Ovary (tissue), 9 donors: ENCODE results near the gene PPWD1. TPM values are rescaled to one million over a fixed set of nuclear protein-coding genes. Genes with fewer than 3 reads are reported as not detected.
A peak's percentile ranks its signal among the peaks of the same experiment; 100 is the strongest.

Experiments
- DNase-seq, 5 donors: peaks; one replicate each; pipeline ENCODE4 v3.0.0-alpha.2; 2019 to 2020
- H3K27ac ChIP-seq, 2 donors: fragments of 200-600 bp; one replicate each; pipeline versions ENCODE4 v1.5.1 to v1.8.0; 2019 to 2022
- H3K27me3 ChIP-seq: fragments of 200-600 bp; one replicate; pipeline ENCODE4 v1.8.0; 2022
- H3K36me3 ChIP-seq: fragments of 200-600 bp; sonication (generic); one replicate; pipeline ENCODE4 v1.5.1; 2019
- H3K4me1 ChIP-seq: one replicate; pipeline ENCODE4 v1.8.1; 2013; ENCODE audit warnings: mild to moderate bottlenecking, moderate library complexity; ENCODE audit not compliant: insufficient read depth
- H3K4me3 ChIP-seq: fragments of 200-600 bp; sonication (generic); one replicate; pipeline ENCODE4 v1.5.1; 2017
- H3K9me3 ChIP-seq, 2 donors: fragments of 200-600 bp in 1 of 2; sonication (generic) in 1 of 2; one replicate each; pipeline versions ENCODE4 v1.5.1 to v1.8.1; 2013 to 2019; ENCODE audit warnings: mild to moderate bottlenecking in 1 of 2, moderate library complexity in 1 of 2
- CTCF ChIP-seq, 3 donors: fragments of 450-650 bp in 2 of 3; fragments of 200-600 bp in 1 of 3; IDR thresholded peaks; one replicate each; pipeline versions ENCODE4 v1.5.1 to v1.8.0; 2016 to 2022; ENCODE audit warnings: antibody characterized with exemption in 3 of 3, mild to moderate bottlenecking in 1 of 3
- EP300 ChIP-seq: sonication (generic); formaldehyde crosslinking; IDR thresholded peaks from one replicate; pipeline ENCODE4 v1.6.1; 2017; ENCODE audit warnings: antibody characterized with exemption
- POLR2A ChIP-seq: fragments of 450-650 bp; IDR thresholded peaks from one replicate; pipeline ENCODE4 v1.6.1; 2017; ENCODE audit warnings: antibody characterized with exemption, mild to moderate bottlenecking, moderate library complexity
- WGBS, 3 donors: extraction: QIAGEN DNeasy Blood & Tissue Kit in 1 of 3; methylation state at CpG; one replicate each; pipeline versions ENCODE4 v1.1.5 to v1.1.7; 2013 to 2017; 5-methylcytosine and 5-hydroxymethylcytosine counted together
- intact Hi-C, 4 donors: fragments of 100-400 bp; cut with DNase I; formaldehyde crosslinking; loops; one replicate each; pipeline versions ENCODE4 v1.11.0 to v1.15.1; 2022 to 2023
- polyA plus RNA-seq, 2 donors: library from polyadenylated mRNA; stranded (reverse); fragments of 200-250 nt in 1 of 2; fragments of 350-450 nt in 1 of 2; fragmentation: Illumina TruSeq in 1 of 2; extraction: RNeasy Lipid Tissue Mini Kit (QIAGEN cat#74804) in 1 of 2; gene quantifications; one replicate each; pipeline ENCODE4 v1.2.3, GENCODE V29; 2013 to 2014
- total RNA-seq, 7 donors: library from RNA; depleted of rRNA in 2 of 7; stranded (reverse); fragments of >200 nt in 2 of 7; fragmentation: NEBNext Ultra II Directional in 3 of 7; extraction: Animal tissue kit (Norgen Biotek cat#: 25700) in 3 of 7; gene quantifications; one replicate each; pipeline versions ENCODE4 v1.1.0 to v1.2.4, GENCODE V29; 2016 to 2023
- donor health status: DM: no; HTN: no; CAD: no; lungs with moderate emphysema.
- donor health status: DM: no; HTN: no; CAD: no.
- donor health status: Bipolar disorder and iron deficiency.
- donor health status: DM: yes; HTN: yes; CAD: no.
- donor health status: DM: no; HTN: no; CAD: no.
- donor health status: DM: yes; HTN: yes; CAD: no.

Gene PPWD1
- total and polyA plus RNA-seq, 9 donors, result 28.0 to 82.1 (median 36.7) TPM

- H3K9me3 ChIP-seq, result no peaks in the 10 kb centered on the region
- DNase-seq, result no peak
- H3K27me3 ChIP-seq, result no peaks in the 10 kb centered on the region
Observed at GRCh38 chr5:65555287-65555686, 7.8 kb upstream of the PPWD1 start.

GRCh38 chr5:65556181-65556580, 6.9 kb upstream of the PPWD1 start:
- H3K27me3 ChIP-seq, result no peaks in the 10 kb centered on the region
- H3K27ac ChIP-seq, result no peak overlapping the region
- H3K36me3 ChIP-seq, result no peaks in the 10 kb centered on the region
- no peak overlapping the region for H3K4me3 ChIP-seq
- intact Hi-C loops, result no loop called here
- H3K4me1 ChIP-seq, result no peaks in the 10 kb centered on the region
- H3K9me3 ChIP-seq, result no peaks in the 10 kb centered on the region
- no peak for TF ChIP-seq EP300
- TF ChIP-seq POLR2A, result no peak
- TF ChIP-seq CTCF (IDR thresholded peaks at IDR 0.05), result no peak
- 80 to 94% (median 92%) methylated on average over 2 of the region's 2 CpGs for WGBS, 3 donors
- DNase-seq, result no peak

More at GRCh38 chr5:65555287-65555686, 7.8 kb upstream of the PPWD1 start:
- Histone ChIP-seq H3K4me3 (no peak overlapping the region), H3K36me3 (no peaks in the 10 kb centered on the region), H3K27ac (no peak overlapping the region), H3K4me1 (no peaks in the 10 kb centered on the region)
- TF ChIP-seq CTCF (IDR thresholded peaks at IDR 0.05), result no peak
- no peak for TF ChIP-seq EP300
- no peak for TF ChIP-seq POLR2A
- intact Hi-C loops, result no loop called here

- no peaks in the 10 kb centered on the region for H3K27me3 ChIP-seq
- 87 to 93% (median 92%) methylated on average over 3 of the region's 3 CpGs for WGBS, 3 donors
- H3K4me3 ChIP-seq, result no peak overlapping the region
- no peaks in the 10 kb centered on the region for H3K4me1 ChIP-seq
- H3K27ac ChIP-seq, result no peak overlapping the region
- no peak for TF ChIP-seq EP300
- TF ChIP-seq CTCF (IDR thresholded peaks at IDR 0.05), result no peak
- no peak for TF ChIP-seq POLR2A
- H3K36me3 ChIP-seq, result no peaks in the 10 kb centered on the region
- H3K9me3 ChIP-seq, result no peaks in the 10 kb centered on the region
- intact Hi-C loops, result no loop called here
- DNase-seq, result no peak
Observed at GRCh38 chr5:65556718-65557117, 6.4 kb upstream of the PPWD1 start.

GRCh38 chr5:65563777-65564176, 681 bp downstream of the PPWD1 start:
- H3K9me3 ChIP-seq, result no peaks in the 10 kb centered on the region
- intact Hi-C loops, result no loop called here
- WGBS, 3 donors, result 0 to 5% (median 1%) methylated on average over 11 of the region's 11 CpGs
- no peaks in the 10 kb centered on the region for H3K36me3 ChIP-seq
- TF ChIP-seq EP300 (no peak), CTCF (IDR thresholded peaks at IDR 0.05) (no peak), POLR2A (no peak)
- peak overlapping the region in 1 of 2 donors; percentile 68 for H3K27ac ChIP-seq
- peaks cover 7% of the 10 kb centered on the region for H3K4me1 ChIP-seq
- DNase-seq, result no peak
- no peaks in the 10 kb centered on the region for H3K27me3 ChIP-seq
- H3K4me3 ChIP-seq, result peak overlapping the region; percentile 60

- 75 to 79% (median 78%) methylated on average over 5 of the region's 5 CpGs for WGBS, 3 donors
- TF ChIP-seq EP300 (no peak), POLR2A (no peak), CTCF (IDR thresholded peaks at IDR 0.05) (no peak)
- intact Hi-C loops, result no loop called here
- Histone ChIP-seq H3K27me3 (no peaks in the 10 kb centered on the region), H3K36me3 (no peaks in the 10 kb centered on the region), H3K9me3 (no peaks in the 10 kb centered on the region), H3K27ac (no peak overlapping the region), H3K4me3 (no peak overlapping the region), H3K4me1 (peaks cover 7% of the 10 kb centered on the region)
- DNase-seq, result no peak
Observed at GRCh38 chr5:65566505-65566904, 3.4 kb downstream of the PPWD1 start.
